Stimulated activated CD8-positive, alpha-beta memory T cell treated with anti-CD3 and anti-CD28 coated beads, Interleukin-7, amount 100 ng/mL, for 1 hour (primary cell): Measurements from ENCODE around the gene ABLIM2.

ENCODE experiments used
- DNase-seq, 2 donors: peaks; one replicate each; pipeline ENCODE4 v3.0.0-alpha.2; 2020; ENCODE audit warnings: low read depth in 2 of 2

Gene ABLIM2

DNA sequence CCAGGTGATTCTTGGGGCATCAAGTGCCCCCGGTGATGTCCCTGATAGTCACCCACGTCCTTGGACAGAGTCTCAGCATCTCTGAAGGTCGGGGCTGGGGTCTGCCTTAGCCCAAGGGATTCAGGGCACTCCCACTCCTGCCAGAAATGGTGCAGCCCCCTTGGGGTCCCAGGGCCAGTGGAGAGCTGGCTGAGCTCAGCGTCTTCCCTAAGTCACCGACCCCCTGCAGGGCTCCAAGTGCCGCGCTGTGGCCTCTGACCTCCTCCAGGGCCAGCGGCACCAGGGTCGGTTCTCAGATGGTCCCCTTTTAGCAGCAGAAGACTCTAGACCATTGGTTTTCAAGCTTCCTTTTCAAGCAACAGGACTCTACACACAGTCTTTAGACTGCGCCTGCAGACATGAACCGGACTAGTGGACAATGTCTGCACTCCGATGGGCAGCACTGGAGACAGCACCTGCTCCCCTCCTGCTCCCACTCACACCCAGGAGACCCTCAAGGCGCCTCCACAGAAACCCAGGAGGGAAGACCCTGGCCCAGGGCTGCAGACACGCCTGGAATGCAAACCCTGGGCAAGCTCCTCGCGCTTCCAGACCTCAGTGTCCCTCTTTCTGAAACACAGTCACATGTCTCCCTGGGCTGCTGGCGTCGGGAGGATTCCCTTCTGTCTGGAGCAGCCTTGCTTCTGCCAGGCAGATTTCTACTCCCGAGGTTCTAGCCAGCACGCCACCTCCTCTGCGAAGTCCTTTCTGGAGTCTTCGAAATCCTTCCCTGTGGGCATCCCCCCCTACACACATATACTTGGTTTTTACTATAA lies 53.9 kb downstream of the ABLIM2 start:
- DNase-seq: no peak

- DNase-seq: no peak
Observed at GRCh38 chr4:8103421-8104390, 54.9 kb downstream of the ABLIM2 start.

DNA sequence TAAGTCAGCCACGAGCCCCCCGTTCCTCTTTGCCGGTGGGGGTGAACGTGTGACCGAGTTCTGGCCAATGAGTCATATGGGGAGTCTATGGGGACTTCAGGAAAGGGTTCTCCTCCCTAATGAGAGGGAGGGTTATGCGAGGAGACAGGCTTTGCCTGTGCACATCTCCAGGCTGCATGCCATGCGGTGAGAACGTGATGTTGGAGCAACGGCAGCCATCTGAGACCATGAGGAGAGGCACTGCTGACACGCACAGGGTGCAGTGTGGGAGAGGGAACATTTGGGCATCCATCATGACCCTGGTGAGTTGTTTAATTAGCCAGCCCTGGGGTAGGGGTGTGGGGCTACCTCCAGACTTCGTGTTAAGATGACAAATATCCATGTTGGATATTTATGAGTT lies 55.8 kb downstream of the ABLIM2 start:
- DNase-seq: no peak

DNA sequence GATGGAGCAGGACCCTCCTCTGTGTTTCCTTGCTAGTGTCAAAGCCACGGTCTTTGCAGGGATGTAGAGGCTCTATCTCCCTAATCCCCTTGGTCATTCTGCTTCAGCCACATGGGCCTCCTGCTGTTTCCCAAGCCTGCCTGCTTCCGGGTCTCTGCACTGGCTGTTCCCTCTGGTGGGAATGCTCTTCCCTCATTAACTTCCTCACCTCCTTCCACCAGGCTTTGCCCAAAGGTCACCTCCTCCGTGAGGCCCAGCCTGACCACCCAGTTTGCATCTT lies 56.6 kb downstream of the ABLIM2 start:
- DNase-seq: no peak

GRCh38 chr4:8101213-8102075 lies 57.2 kb downstream of the ABLIM2 start:
- DNase-seq: no peak

- no peak for DNase-seq
Observed at GRCh38 chr4:8099981-8100464, 58.6 kb downstream of the ABLIM2 start.

DNA sequence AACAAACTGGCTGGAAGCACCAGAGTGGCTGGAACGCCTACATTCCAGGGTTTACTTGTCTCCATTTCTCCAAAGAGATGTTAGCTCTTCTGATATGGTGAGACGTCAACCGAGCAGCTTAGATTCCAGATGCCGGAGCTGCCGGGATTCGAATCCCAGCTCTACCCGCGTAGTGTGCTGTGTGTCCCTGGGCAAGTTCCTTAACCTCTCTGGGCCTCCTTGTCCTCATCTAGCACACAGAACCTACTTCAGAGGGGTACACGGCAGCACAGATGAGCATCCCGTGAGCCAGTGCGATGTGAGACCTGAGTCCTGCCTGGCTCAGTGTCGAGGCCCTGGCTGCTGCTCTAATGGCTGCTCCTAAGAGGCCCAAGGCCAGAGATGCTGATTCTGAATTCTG lies 60.1 kb downstream of the ABLIM2 start:
- DNase-seq: no peak

- DNase-seq: no peak
Observed at GRCh38 chr4:8097721-8098345, 60.8 kb downstream of the ABLIM2 start.

DNA sequence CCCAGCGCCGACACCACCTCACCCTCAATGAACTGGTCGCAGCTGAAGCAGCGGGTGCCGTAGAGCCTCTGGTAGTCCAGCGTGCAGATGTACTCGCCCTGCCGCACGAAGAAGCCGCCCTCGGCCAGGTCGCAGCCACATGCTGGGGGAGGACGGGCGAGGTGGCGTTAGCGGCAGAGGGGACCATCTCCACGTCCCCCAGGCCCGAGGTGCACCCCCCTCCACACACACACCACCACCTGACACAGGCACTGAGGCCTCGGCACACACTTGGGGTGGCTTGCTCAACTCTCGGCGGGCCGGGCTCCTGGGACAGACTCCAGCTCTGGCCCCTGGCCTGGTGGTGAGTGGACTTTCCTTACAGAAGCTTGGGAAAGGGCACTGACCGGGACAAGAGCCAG lies 61.5 kb downstream of the ABLIM2 start:
- DNase-seq: no peak

DNA sequence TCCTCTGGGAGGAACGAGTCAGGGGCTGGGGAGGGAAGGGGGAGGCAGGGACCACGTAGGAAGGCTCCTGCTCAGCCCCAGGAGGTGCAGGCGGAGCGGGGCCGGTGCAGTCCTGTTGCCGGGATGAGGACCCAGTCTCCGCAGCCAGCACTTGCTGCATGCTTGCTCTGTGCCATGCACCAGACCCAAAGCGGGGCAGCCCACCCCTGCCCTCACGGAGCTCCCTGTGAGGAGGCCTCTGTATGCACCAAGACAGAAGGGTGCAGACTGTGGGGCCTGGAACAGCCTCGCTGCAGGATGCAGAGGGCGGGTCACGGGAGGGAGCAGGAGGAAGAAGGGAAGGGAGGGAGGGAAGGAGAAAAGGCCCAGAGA lies 61.9 kb downstream of the ABLIM2 start:
- DNase-seq: no peak

GRCh38 chr4:8095956-8096689 lies 62.5 kb downstream of the ABLIM2 start:
- DNase-seq: no peak

GRCh38 chr4:8093587-8094274 lies 64.9 kb downstream of the ABLIM2 start:
- DNase-seq: no peak

DNA sequence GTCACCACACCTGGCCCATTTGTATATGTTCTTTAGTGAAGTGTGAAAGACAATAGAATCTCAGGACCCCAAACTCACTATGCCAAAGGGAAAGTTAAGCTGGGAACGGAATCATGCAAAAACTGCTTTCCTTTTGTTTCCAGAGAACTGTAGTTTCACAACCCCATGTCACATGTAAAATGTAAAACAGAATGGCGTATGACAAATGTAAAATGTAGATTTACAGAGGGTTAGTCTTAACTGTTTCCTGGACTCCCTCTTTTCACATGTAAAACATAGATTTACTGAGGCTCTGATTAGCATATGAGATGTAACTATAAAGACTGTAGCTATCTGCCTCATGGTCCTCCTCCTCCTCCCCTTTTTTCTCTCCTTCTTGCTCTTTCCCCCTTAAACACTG lies 66.3 kb downstream of the ABLIM2 start:
- DNase-seq: no peak

DNA sequence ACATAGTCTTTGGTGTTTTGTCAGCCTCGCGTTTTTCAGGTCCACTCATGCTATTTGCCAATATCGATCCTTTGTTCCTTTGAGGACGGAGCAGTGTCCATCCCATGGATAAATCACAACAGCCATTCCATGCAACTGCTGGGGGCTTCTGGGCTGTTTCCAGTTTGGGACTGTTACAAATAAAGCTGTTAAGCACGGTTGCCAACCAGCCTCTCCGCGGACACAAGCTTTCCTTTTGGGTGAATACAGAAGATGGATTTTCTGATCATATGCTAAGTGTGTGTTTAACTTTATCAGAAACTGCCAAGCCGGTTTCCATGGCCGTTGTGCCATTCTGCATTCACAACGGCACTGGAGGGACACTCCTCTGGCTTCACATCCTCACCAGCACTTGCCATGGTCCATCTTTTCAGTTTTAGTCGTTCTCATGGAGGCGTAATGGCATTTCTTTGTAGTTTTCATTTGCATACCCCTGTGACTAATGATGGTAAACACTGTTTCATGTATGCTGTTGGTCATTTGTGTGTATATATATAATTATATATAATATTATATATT lies 67.8 kb downstream of the ABLIM2 start:
- no peak for DNase-seq

DNA sequence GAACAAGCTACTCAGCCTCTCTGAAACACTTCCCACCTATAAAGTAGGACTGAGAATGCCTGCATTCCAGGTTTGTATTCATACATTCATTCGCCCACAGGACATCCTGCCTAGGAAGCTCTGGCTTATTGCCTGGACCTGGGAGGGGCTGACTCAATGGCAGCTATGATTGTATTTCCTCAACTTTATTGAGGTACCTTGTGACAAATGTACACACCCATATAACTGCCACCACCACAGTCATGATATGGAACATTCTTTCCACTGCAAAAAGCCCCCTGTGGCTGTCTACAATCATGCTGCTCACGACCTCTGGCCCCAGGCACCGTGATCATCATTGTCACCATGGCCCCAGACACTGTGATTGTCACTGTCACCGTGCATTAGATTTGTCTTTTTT lies 68.3 kb downstream of the ABLIM2 start:
- DNase-seq: no peak

- no peak for DNase-seq
Observed at GRCh38 chr4:8089862-8090261, 68.8 kb downstream of the ABLIM2 start.

DNA sequence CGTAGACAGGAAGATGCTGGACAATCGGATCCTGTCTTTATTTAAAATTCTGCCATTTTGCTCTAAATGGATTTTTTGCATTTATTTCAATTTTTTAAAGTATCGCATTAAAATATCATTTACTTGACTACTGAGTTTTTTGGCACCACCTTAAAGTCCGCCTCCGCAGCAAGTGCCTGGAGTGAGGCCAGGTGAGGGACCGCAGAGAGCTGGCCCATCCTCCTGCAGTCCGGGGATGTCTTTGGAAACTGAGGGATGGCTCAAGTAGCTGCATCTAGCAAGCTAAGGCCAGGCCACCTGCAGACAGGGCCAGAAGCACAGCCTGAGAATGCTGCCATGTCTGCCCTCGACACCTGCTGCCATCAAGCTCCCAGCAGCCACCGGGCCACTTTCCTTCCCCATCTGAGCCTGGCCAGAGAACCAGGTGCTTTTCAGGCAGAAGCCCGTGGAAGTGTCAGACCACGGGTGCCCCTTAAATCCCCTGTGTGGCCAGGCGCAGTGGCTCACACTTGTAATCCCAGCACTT lies 69.6 kb downstream of the ABLIM2 start:
- DNase-seq: no peak

- no peak for DNase-seq
Observed at GRCh38 chr4:8087921-8088495, 70.6 kb downstream of the ABLIM2 start.

DNA sequence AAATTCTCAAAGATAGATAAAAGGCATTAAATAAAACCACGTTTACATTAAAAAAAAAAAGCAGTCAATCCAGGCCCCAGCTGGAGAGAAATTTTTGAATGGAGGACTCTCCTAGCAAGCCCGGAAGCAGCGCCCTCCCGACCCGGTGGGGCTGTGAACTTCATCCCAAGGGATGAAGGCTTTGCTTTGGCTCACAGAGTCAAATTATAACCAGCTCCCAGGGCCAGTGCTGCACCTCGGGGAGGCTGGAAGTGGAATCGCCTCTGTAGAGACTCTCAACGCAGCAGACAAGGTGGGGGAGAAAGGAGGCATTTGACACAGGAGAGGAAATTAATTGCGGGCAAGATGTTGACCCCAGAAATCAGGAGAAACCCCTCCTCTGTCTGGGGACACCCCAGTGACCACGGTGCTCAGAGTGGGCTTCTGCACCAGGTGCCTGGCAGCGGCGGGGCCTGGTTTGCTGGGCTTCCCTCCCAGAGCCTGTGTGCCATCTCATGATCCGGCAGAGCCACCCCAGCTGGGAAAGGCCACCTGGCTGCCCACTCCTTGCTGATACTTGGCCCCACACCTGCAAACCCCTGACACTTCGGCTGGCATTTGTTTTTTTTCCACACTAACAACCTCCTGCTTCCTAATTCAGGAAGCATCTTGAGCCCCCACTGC lies 71.7 kb downstream of the ABLIM2 start:
- no peak for DNase-seq
